ENCODE data around the gene DPY19L1.
"Not testable (repeated sequence)": the region's sequence is repeated elsewhere in the genome, so short reads cannot be mapped to it uniquely, and the experiment has no call there.

Gene DPY19L1

DNA sequence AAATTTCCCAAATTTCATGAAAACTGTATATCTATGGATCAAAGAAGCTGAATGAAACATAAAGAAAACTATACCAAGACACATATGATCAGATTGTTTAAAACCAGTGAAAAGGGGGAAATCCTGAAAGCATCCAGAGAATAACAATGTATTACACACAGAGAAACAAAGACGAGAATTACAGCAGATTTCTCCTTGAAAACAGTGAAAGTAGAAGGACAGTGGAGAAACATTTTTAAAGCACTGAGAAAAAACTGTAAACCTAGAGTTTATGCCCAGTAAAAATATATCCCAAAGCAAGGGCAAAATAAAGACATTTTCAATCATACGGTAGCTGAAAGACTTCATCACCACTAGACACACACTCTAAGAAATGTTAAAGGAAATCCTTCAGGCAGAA is 121.0 kb downstream of the DPY19L1 start:
- no peak for DNase-seq

DNA sequence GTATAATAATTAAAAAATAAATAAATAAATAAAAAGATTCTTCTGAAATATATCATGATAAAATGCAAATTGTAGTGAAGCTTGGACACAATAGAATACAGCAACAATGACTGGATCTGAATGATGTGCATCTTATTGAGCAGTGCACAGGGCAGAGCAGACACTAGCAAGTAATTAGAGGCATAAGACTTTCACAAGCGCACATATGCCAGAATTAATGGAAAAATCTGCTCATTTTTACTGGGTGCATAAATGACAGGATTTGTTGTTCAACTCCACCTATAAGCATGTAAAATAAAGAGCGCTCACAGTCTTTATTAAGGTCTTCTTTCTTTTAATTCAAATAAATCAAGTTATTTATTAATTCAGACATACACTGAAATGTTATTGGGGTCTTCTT is 125.0 kb downstream of the DPY19L1 start:
- DNase-seq = no peak

DNA sequence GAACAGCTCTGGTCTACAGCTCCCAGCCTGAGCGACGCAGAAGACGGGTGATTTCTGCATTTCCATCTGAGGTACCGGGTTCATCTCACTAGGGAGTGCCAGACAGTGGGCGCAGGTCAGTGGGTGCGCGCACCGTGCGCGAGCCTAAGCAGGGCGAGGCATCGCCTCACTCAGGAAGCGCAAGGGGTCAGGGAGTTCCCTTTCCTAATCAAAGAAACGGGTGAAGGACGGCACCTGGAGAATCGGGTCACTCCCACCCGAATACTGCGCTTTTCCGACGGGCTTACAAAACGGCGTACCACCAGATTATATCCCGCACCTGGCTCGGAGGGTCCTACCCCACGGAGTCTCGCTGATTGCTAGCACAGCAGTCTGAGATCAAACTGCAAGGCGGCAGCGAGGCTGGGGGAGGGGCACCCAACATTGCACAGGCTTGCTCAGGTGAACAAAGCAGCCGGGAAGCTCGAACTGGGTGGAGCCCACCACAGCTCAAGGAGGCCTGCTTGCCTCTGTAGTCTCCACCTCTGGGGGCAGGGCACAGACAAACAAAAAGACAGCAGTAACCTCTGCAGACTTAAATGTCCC is 130.9 kb downstream of the DPY19L1 start:
- not testable (repeated sequence) for DNase-seq

DNA sequence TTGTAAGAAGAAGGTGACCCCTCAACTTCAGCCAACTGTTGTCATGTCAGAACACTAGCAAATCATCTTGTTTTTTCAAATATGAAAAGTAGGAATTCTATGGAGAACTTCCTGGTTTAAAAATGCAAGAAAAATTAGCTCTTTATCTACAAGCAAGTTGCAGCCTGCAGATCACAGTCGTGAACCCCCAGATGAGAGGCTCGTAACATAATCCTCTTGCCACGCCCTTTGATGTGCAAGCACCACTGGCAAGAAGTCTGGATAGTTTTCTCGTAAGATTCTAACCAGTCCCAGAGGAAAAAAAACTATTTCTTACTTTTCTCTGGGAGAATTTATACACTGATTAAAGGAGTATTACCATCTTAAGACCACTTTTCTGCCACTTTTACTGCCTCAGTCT is 132.3 kb downstream of the DPY19L1 start:
- no peak for DNase-seq

DNA sequence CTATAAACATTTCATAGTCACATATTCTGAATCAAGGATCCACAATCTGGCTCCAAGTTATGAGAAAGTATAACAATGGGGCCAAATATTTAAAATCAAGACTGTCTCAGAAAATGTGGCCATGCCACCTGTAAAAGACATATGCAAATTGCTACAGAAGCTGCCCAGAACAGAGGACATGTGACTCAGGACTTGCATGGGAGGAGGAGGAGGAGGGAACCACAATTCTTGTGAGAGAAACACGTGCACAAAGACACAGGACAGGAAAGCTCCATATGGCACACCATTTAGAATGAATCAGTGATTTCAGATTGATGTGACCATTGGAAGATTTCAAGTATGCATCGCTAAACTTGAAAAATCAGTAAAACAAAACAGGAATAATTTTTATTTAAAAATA is 133.4 kb downstream of the DPY19L1 start:
- not testable (repeated sequence) for DNase-seq

- DNase-seq = no peak
These were observed 135.1 kb downstream of the DPY19L1 start for GRCh38 chr7:34902182-34902581.

DNA sequence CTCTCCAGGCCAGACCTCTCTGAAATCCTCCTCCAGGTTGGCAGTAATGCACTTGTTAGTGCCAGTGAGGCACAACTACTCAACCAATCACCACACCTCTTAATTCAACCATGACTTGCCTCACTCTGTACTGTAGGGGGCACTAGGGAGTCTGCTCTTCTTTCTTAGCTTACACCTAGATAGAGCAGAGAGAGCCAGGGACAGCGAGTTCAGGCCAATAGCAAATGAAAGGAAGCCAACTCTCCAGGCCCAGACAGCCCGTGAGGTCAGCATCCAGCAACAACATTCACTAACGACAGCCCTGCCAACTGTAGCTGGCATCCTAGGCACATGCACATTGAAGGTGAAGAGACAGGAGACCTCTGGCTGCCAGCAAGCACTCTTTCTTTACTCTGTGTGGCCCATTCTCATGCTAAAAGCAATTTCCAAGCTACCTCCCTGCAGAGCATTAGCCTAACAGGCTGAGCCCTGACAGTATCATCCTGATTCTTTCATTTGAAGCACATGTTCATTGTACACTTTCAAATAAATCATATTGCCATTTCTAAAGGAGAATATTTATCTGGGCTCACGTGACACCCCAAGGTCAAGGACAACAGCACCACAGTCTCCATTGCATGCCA is 136.3 kb downstream of the DPY19L1 start:
- DNase-seq = no peak

DNA sequence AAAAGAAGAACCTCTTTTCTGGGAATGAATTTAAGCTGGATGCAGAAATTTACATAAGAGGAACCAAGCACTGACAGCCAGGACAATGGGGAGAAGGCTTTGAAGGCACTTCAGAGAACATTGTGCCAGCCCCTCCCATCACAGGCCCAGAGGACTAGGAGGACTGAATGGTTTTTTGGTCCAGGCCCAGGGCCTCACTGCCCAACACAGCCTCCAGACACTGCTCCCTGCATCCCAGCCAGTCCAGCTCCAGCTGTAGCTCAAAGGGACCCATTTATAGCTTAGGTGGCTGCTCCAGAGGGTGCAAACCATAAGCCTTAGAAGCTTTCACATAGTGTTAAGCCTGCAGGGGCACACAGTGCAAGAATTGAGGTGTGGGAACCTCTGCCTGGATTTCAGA is 142.1 kb downstream of the DPY19L1 start:
- DNase-seq = no peak

DNA sequence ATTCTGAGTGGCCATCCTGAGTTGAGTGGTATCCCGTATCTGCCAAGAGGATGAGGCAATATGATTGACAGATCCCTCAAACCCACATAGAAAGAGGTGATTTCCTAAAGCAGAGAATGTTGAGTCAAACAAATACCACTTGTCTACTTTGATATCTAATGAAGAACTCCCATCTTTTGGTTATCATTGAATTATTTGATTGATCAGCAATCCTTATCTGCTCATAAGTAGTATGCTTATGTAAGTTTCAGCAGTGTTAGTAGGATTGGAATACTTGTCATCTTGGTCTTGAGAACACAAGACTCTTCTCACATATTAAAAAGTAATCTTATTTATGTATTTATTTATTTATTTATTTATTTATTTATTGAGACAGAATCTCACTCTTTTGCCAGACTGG is 147.3 kb downstream of the DPY19L1 start:
- no peak for DNase-seq

DNA sequence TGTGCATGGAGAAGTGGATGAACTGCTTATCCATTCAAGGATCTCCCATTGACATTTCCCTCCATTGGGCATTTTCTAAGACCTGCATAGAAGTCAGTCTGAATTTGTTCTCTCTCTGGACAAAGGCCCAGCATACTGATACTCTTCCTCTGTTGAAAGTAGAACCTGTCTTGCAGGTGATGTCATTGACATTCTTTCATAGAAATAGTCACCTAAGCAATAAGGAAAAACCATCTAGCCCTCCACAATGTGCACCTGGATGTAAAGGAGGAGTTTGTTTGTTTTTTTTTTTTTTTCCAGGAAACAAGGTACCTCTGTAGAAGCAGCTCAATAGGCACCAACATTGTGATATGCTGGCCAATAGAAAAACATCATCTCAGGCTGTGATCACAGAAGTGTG is 150.4 kb downstream of the DPY19L1 start:
- DNase-seq = no peak

DNA sequence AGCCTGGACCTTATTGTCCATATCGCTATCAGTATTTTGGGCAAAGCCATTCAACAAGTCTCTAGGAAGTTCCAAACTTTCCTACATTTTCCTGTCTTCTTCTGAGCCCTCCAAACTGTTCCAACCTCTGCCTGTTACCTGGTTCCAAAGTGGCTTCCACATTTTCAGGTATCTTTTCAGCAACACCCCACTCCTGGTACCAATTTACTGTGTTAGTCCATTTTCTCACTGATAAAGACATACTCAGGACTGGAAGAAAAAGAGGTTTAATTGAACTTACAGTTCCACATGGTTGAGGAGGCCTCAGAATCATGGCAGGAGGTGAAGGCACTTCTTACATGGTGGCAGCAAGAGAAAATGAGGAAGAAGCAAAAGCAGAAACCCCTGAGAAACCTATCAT is 153.4 kb downstream of the DPY19L1 start:
- DNase-seq = not testable (repeated sequence)

DNA sequence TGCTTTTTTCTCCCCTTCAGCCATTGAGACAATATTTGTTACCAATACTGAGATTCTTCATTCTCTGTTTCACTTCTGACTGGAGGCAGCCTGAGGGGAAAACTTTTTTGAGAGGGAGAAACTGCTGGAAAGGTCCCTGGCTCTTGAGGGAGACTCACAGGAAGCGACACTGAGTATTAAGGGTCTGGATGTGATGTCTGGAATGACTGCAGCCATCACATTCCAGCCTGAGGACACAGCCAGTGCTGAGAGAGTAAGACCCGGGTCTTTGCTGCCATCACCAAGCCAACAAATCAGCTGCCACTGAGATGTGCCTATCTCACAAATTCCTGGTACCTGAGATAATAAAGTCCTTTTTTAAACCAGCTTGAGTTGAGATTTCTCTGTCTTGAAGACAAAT is 157.4 kb downstream of the DPY19L1 start:
- DNase-seq = no peak

DNA sequence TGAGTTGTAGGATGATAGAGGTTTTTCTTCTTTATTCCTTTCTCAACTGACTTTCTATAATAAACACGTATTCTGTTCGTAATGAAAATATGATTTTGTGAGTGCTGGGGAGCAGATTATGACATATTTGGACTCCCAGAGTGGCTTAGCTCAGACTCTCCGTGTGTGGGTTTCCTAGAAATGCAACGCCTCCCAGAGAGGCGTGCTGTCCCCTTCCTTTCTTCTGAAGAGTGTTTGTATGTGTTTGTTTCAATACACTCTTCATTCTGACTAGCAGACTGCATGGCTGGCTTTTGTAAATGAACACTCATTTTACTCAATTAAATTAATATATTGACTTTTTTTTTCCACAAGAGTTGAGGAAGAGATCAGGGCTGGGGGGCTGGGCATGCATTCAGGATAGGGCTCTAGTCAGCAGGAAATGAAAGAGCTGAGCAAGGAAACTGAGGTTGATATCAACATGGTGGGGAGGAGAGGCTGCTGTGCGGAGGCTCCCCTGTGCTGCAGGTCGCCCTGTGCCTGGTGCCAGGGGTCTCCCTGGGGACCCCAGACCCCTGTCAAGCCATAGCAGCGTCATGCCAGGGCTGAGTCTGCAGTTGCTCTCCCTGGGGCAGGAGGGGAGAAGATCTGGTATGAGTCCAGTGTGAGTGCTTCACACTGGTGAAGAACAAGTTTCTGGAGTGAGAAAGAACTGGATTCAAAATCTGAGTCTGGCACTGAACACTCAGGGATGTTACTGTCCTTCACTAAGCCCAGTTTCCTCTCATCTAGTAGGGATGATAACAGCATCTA is 158.1 kb downstream of the DPY19L1 start:
- DNase-seq = not testable (repeated sequence)

Measured in HCEC 1CT (cell line).